H1 (cell line): Measurements from ENCODE around the gene ZC3H7B. TPM values are rescaled to one million over a fixed set of nuclear protein-coding genes. Genes with fewer than 3 reads are reported as not detected.

Experiments
- CTCF ChIA-PET: fragments of 300-600 bp; sonication (Branson Sonifier 250); formaldehyde crosslinking; loops from one replicate; lab custom pipeline; 2021; ENCODE audit not compliant: partially characterized antibody; lab: Charles Lee
- POLR2A ChIA-PET: fragments of 300-600 bp; sonication (Branson Sonifier 250); formaldehyde crosslinking; loops from one replicate; lab custom pipeline; 2021; ENCODE audit warnings: inconsistent platforms; ENCODE audit not compliant: partially characterized antibody; lab: Charles Lee
- DNase-seq, 2 experiments: peaks; one replicate each; pipeline versions ENCODE4 v3.0.0 to v3.0.0-alpha.2; 2010 to 2022; ENCODE audit warnings: low spot score in 2 of 2, low read depth in 1 of 2, mixed read lengths in 1 of 2
- FAIRE-seq: peaks from 2 replicates; lab custom pipeline; 2011; peaks lifted over from hg19 to GRCh38; lab: Jason Lieb, UNC
- H2AFZ ChIP-seq: 2 replicates; pipeline ENCODE4 v1.8.1; 2012; ENCODE audit warnings: low read length, inconsistent platforms
- H2AK5ac ChIP-seq: 2 replicates; pipeline ENCODE4 v1.6.1; 2013; ENCODE audit warnings: low read depth, low read length
- H2BK120ac ChIP-seq: replicated peaks from 2 replicates; pipeline ENCODE3; 2013; ENCODE audit warnings: low read depth, low read length, inconsistent platforms
- H2BK12ac ChIP-seq: 2 replicates; pipeline ENCODE4 v1.6.1; 2013; ENCODE audit warnings: low read depth, low read length
- H2BK15ac ChIP-seq: 2 replicates; pipeline ENCODE4 v1.6.1; 2013; ENCODE audit warnings: low read length
- H2BK20ac ChIP-seq: 2 replicates; pipeline ENCODE4 v1.6.1; 2013; ENCODE audit warnings: low read length
- H2BK5ac ChIP-seq: 2 replicates; pipeline ENCODE4 v1.6.1; 2013; ENCODE audit warnings: low read depth, low read length
- H3K14ac ChIP-seq: 2 replicates; pipeline ENCODE4 v1.6.1; 2013; ENCODE audit warnings: inconsistent platforms; ENCODE audit not compliant: insufficient read length
- H3K18ac ChIP-seq: 2 replicates; pipeline ENCODE4 v1.6.1; 2013; ENCODE audit warnings: low read length; ENCODE audit errors: extremely low read depth
- H3K23ac ChIP-seq: 2 replicates; pipeline ENCODE4 v1.6.1; 2013; ENCODE audit warnings: inconsistent platforms; ENCODE audit not compliant: insufficient read length
- H3K23me2 ChIP-seq: 2 replicates; pipeline ENCODE4 v1.6.1; 2013; ENCODE audit warnings: low read depth, low read length
- H3K27ac ChIP-seq: 2 replicates; pipeline ENCODE4 v1.6.1; 2011; ENCODE audit warnings: low read depth, low read length, inconsistent platforms
- H3K27me3 ChIP-seq, 4 experiments: replicated peaks in 1 of 4; 1 replicate in 1 of 4; 2 replicates in 3 of 4; pipeline versions ENCODE4 v1.6.1 to v1.8.1; 2011 to 2013; ENCODE audit warnings: low read length in 3 of 4, mild to moderate bottlenecking in 3 of 4, inconsistent platforms in 2 of 4, mixed read lengths in 2 of 4, moderate library complexity in 1 of 4; ENCODE audit not compliant: control insufficient read depth in 3 of 4, insufficient read depth in 3 of 4; ENCODE audit errors: extremely low read depth in 1 of 4
- H3K36me3 ChIP-seq, 4 experiments: 2 replicates each; pipeline versions ENCODE4 v1.6.1 to v1.8.1; 2011 to 2013; ENCODE audit warnings: mild to moderate bottlenecking in 4 of 4, low read length in 3 of 4, moderate library complexity in 2 of 4, control low read depth in 1 of 4, inconsistent platforms in 1 of 4; ENCODE audit not compliant: insufficient read depth in 4 of 4, control insufficient read depth in 2 of 4
- H3K4ac ChIP-seq: replicated peaks from 2 replicates; pipeline ENCODE3; 2013; ENCODE audit warnings: low read length, low read depth, mixed read lengths, inconsistent platforms; ENCODE audit not compliant: insufficient read length
- H3K4me1 ChIP-seq, 4 experiments: replicated peaks in 1 of 4; 1 replicate in 1 of 4; 2 replicates in 3 of 4; pipeline versions ENCODE4 v1.6.1 to v1.8.1; 2011 to 2013; ENCODE audit warnings: low read length in 3 of 4, inconsistent platforms in 2 of 4, mixed read lengths in 1 of 4; ENCODE audit not compliant: insufficient read depth in 4 of 4, control insufficient read depth in 3 of 4
- H3K4me2 ChIP-seq, 2 experiments: 2 replicates each; pipeline versions ENCODE4 v1.6.1 to v1.8.1; 2011 to 2013; ENCODE audit warnings: low read depth in 2 of 2, low read length in 2 of 2, control low read depth in 1 of 2, inconsistent platforms in 1 of 2, mild to moderate bottlenecking in 1 of 2; ENCODE audit not compliant: insufficient read depth in 1 of 2
- H3K4me3 ChIP-seq, 4 experiments: fragments of 200-600, 300-600 bp in 1 of 4; sonication (generic), shearing (Covaris generic), sonication (Bioruptor Twin) in 1 of 4; 2 replicates each; pipeline versions ENCODE4 v1.5.1 to v1.8.1; 2011 to 2016; ENCODE audit warnings: low read length in 4 of 4, low read depth in 3 of 4, control low read depth in 2 of 4, inconsistent platforms in 2 of 4, mild to moderate bottlenecking in 2 of 4, mixed read lengths in 1 of 4, moderate library complexity in 1 of 4; ENCODE audit not compliant: insufficient read depth in 2 of 4; ENCODE audit errors: extremely low read depth in 1 of 4
- H3K56ac ChIP-seq: replicated peaks from 2 replicates; pipeline ENCODE3; 2013; ENCODE audit warnings: low read depth, mild to moderate bottlenecking, mixed read lengths, low read length, inconsistent platforms; ENCODE audit not compliant: insufficient read length
- H3K79me1 ChIP-seq: 2 replicates; pipeline ENCODE4 v1.6.1; 2013; ENCODE audit warnings: low read depth, low read length, control low read depth
- H3K79me2 ChIP-seq, 2 experiments: 2 replicates each; pipeline versions ENCODE4 v1.6.1 to v1.8.1; 2012 to 2013; ENCODE audit warnings: low read length in 2 of 2, mild to moderate bottlenecking in 2 of 2, inconsistent platforms in 1 of 2; ENCODE audit not compliant: insufficient read depth in 2 of 2, control insufficient read depth in 1 of 2
- H3K9ac ChIP-seq, 4 experiments: replicated peaks in 1 of 4; 1 replicate in 1 of 4; 2 replicates in 3 of 4; pipeline versions ENCODE4 v1.6.1 to v1.8.1; 2011 to 2013; ENCODE audit warnings: low read depth in 3 of 4, low read length in 3 of 4, control low read depth in 2 of 4, mild to moderate bottlenecking in 2 of 4, moderate library complexity in 2 of 4, inconsistent platforms in 1 of 4; ENCODE audit errors: extremely low read depth in 1 of 4
- H3K9me3 ChIP-seq, 2 experiments: 2 replicates each; pipeline versions ENCODE4 v1.6.1 to v1.8.1; 2012 to 2013; ENCODE audit warnings: mild to moderate bottlenecking in 2 of 2, moderate library complexity in 2 of 2, control low read depth in 1 of 2, inconsistent platforms in 1 of 2, low read depth in 1 of 2, low read length in 1 of 2, mixed read lengths in 1 of 2; ENCODE audit not compliant: insufficient read depth in 2 of 2
- H4K20me1 ChIP-seq, 2 experiments: replicated peaks in 1 of 2; 2 replicates each; pipeline versions ENCODE3 to v1.8.1; 2011 to 2013; ENCODE audit warnings: inconsistent platforms in 2 of 2, low read length in 2 of 2, mild to moderate bottlenecking in 1 of 2; ENCODE audit not compliant: insufficient read depth in 2 of 2, control insufficient read depth in 1 of 2
- H4K5ac ChIP-seq: 2 replicates; pipeline ENCODE4 v1.6.1; 2013; ENCODE audit warnings: low read length, low read depth, mixed read lengths, inconsistent platforms; ENCODE audit not compliant: insufficient read length
- H4K8ac ChIP-seq: 2 replicates; pipeline ENCODE4 v1.8.0; 2013; ENCODE audit warnings: mild to moderate bottlenecking, moderate library complexity, low read length, inconsistent platforms; ENCODE audit not compliant: insufficient read depth; ENCODE audit errors: extremely low read depth
- H4K91ac ChIP-seq: replicated peaks from 2 replicates; pipeline ENCODE3; 2013; ENCODE audit warnings: low read length, mixed read lengths, inconsistent platforms; ENCODE audit not compliant: insufficient read length
- CHD2 ChIP-seq: IDR thresholded peaks from 2 replicates; pipeline ENCODE4 v1.6.1; 2012; ENCODE audit warnings: low read length, improper control_type of control experiment
- GABPA ChIP-seq: IDR thresholded peaks from 2 replicates; pipeline ENCODE4 v1.6.1; 2011; ENCODE audit warnings: mild to moderate bottlenecking, low read length, moderate library complexity, borderline replicate concordance; ENCODE audit not compliant: insufficient read depth
- KDM1A ChIP-seq: fragments of 200-600, 300-600 bp; sonication (generic); IDR thresholded peaks from 2 replicates; pipeline ENCODE4 v1.7.1; 2016; ENCODE audit warnings: mild to moderate bottlenecking, low read length, borderline replicate concordance
- SP2 ChIP-seq: IDR thresholded peaks from 2 replicates; pipeline ENCODE4 v1.6.1; 2012; ENCODE audit warnings: mild to moderate bottlenecking, low read length, inconsistent platforms
- TAF1 ChIP-seq: IDR thresholded peaks from 2 replicates; pipeline ENCODE4 v1.6.1; 2011; ENCODE audit warnings: mild to moderate bottlenecking, low read depth, low read length
- TBP ChIP-seq: IDR thresholded peaks from 2 replicates; pipeline ENCODE4 v1.6.1; 2011; ENCODE audit warnings: low read depth, low read length, improper control_type of control experiment
- TCF12 ChIP-seq: IDR thresholded peaks from 2 replicates; pipeline ENCODE4 v1.6.1; 2011; ENCODE audit warnings: low read depth, mild to moderate bottlenecking, low read length
- ZNF274 ChIP-seq: IDR thresholded peaks from 2 replicates; pipeline ENCODE4 v1.7.0; 2012; ENCODE audit warnings: low read length, borderline replicate concordance; ENCODE audit errors: extremely low read depth
- WGBS, 2 experiments: shearing (Covaris generic) in 1 of 2; methylation state at CpG; one replicate each; pipeline versions ENCODE4 v1.1.6 to v1.1.7; 2013 to 2015; ENCODE audit warnings: low lambda C conversion rate in 2 of 2, mixed read lengths in 2 of 2, inconsistent platforms in 1 of 2, low coverage in 1 of 2, missing lambda C conversion rate in 1 of 2; ENCODE audit not compliant: insufficient replicate concordance in 2 of 2, insufficient coverage in 1 of 2, insufficient read length in 1 of 2; ENCODE audit errors: extremely low coverage in 1 of 2, missing lambda C conversion rate in 1 of 2; 5-methylcytosine and 5-hydroxymethylcytosine counted together
- long read RNA-seq, 2 experiments: library from RNA in 1 of 2; library from capped mRNA in 1 of 2; stranded (forward); transcript quantifications; one replicate each; pipeline ENCODE4 v2.0.0, GENCODE V29; 2021; ENCODE audit warnings: inconsistent platforms in 1 of 2
- polyA minus RNA-seq, 3 experiments: library from RNA; depleted of rRNA, polyadenylated mRNA; stranded (reverse); fragments of >200 nt; gene quantifications; 1 replicate in 2 of 3; 2 replicates in 1 of 3; pipeline ENCODE4 v1.2.3, GENCODE V29; 2011
- polyA plus RNA-seq, 7 experiments: library from polyadenylated mRNA; depleted of rRNA in 3 of 7; stranded (reverse) in 5 of 7; unstranded in 2 of 7; fragments of >200 nt in 5 of 7; fragments of 200-250 nt in 2 of 7; gene quantifications; 1 replicate in 5 of 7; 2 replicates in 1 of 7; 4 replicates in 1 of 7; pipeline versions ENCODE4 v1.2.1 to v1.2.3, GENCODE V29; 2011 to 2013; ENCODE audit warnings: missing spikeins in 2 of 7, mixed read lengths in 2 of 7
- total RNA-seq: library from RNA; stranded (reverse); fragmentation: NEBNext Ultra II Directional; extraction: Animal tissue kit (Norgen Biotek cat#: 25700); gene quantifications from 2 replicates; pipeline ENCODE4 v1.2.1, GENCODE V29; 2021

ZC3H7B gene
- 77.3 and 78.6 TPM in 2 replicates for total RNA-seq
- polyA plus RNA-seq (2011; rRNA removed): 35.5 and 57.5 TPM in 2 replicates
- polyA plus RNA-seq (2011; cell fraction: cytosol; rRNA removed): 42.1 TPM
- polyA plus RNA-seq (2011; cell fraction: nucleus; rRNA removed): 87.3 TPM
- polyA plus RNA-seq (2012, experiment 1 of 2): 41.9 to 56.5 TPM (median 51.0 TPM) in 4 replicates
- 38.4 TPM for polyA plus RNA-seq (2012, experiment 2 of 2)
- polyA plus RNA-seq (2013, experiment 1 of 2): 30.2 TPM
- 29.2 TPM for polyA plus RNA-seq (2013, experiment 2 of 2)
- 29.4 and 36.8 TPM in 2 replicates for polyA minus RNA-seq (2011; rRNA and poly(A)+ RNA removed)
- polyA minus RNA-seq (2011; cell fraction: cytosol; rRNA and poly(A)+ RNA removed): 33.5 TPM
- polyA minus RNA-seq (2011; cell fraction: nucleus; rRNA and poly(A)+ RNA removed): 25.9 TPM
- long read RNA-seq, experiment 1, partial matches to known transcripts: 17 of 78 reads
- long read RNA-seq, experiment 1, other reads (novel, unspliced or antisense): 61 of 78 reads
- long read RNA-seq, experiment 2, partial matches to known transcripts: 3 of 3 reads
- long read RNA-seq, experiment 2, other reads (novel, unspliced or antisense): 0 of 3 reads

DNA sequence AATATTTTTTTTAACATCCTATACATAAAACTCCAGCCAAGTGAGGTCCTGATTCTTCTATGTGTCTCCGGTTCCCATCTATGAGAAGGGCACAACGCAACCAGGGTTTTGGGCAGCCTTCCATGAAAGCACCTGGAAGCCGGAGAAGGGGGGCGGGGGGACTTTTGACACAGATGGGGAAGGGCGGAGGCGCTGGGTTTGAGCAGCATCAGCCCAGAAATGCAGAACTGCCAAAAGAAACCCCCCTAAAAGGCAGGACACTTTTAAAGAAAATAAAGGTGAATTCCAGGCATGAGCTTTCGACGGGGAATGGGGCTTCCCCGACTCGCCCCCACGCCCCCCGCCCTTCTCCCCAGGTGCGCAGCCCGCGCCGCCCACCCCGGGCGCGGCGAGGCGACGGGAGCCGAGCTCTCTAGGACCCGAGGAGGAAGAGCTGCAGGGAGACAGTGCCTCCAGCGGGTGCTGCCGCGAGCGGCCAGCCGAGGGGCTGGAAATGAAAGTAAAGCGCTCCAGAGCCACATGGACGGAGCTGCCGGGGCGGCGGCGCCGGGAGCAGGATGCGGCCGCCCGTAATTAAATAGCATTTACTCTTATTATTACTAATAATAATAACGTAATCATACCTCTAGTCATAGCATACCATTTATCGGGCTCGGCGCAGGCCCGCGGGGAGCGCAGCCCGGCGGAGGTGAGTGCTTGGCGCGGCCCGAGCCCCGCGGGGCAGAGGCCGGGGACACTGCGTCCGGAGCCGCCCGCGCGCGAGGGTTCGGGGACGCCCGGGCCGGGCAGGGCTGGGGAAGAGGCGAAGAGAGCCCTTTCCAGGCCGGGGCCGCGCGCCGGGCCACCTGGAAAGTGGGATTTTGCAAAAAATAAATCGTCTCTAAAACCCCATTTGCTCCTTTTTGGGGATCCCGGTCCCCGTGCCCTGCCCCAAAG lies at the start of gene ZC3H7B:
Gene ZC3H7B (plus strand): TSS at position 441 of the 936 bp plus-strand sequence. CDS start 19,136 bp downstream, outside the sequence.
- Histone ChIP-seq H3K79me1 (peaks cover 7% of the 10 kb centered on the region; the same call in 1 of the 2 replicates), H3K9me3 (no peaks in the 10 kb centered on the region), H3K4me2 (peak within 1 kb of the TSS; percentile 65 to 71), H3K56ac (peak within 1 kb of the TSS; percentile 46), H2BK120ac (no peak within 1 kb of the TSS), H3K18ac (peak within 1 kb of the TSS; percentile 32; the same call in 1 of the 2 replicates), H3K14ac (no peak within 1 kb of the TSS), H2AFZ (no peak within 1 kb of the TSS), H3K23ac (no peak within 1 kb of the TSS), H3K4me3 (peak within 1 kb of the TSS; percentile 84 to 90 (median 86)), H3K9ac (peak within 1 kb of the TSS; percentile 37 to 78 (median 64); a peak in 6 of 7 replicates), H3K23me2 (peaks cover 4% of the 10 kb centered on the region), H3K4me1 (peaks cover 0 to 8% (median 6%) of the 10 kb centered on the region in 4 experiments; a peak in 4 of 7 replicates), H2BK20ac (no peak within 1 kb of the TSS), H4K5ac (peak within 1 kb of the TSS; percentile 67), H4K8ac (peak within 1 kb of the TSS; percentile 63), H2BK12ac (peak within 1 kb of the TSS; percentile 35; the same call in 1 of the 2 replicates), H4K20me1 (peaks cover 0 to 3% of the 10 kb centered on the region in 2 experiments), H3K27ac (0 out of 2 replicates have a peak within 1 kb of the TSS, but pooled peaks have one; percentile 11), H3K4ac (no peak within 1 kb of the TSS), H4K91ac (no peak within 1 kb of the TSS), H3K27me3 (no peaks in the 10 kb centered on the region), H3K36me3 (no peaks in the 10 kb centered on the region), H2BK15ac (no peak within 1 kb of the TSS), H2AK5ac (no peak within 1 kb of the TSS), H3K79me2 (peaks cover 8 to 42% of the 10 kb centered on the region in 2 experiments; a peak in 3 of 4 replicates), H2BK5ac (no peak within 1 kb of the TSS)
- WGBS, 2 experiments: 3% methylated on average over 60 of the region's 74 CpGs; no CpG with 5 or more reads in 1 of the 2 experiments
- POLR2A ChIA-PET: interaction anchor here (0.7 to 3.6 kb wide), 11 partner anchors 9 to 125 kb away, joined by 3 to 19 read pairs (median 4); partner anchors contain the start of gene RANGAP1
- peak in 1 of 2 experiments; percentile 82 for DNase-seq
- CTCF ChIA-PET: interaction anchor here (0.9 to 1.5 kb wide), 4 partner anchors 19 to 35 kb away, joined by 3 to 4 read pairs (median 3); no protein-coding TSS in a partner anchor
- no peak for FAIRE-seq
- 0 out of 2 replicates have a peak, but pooled peaks have one; percentile 36 for TF ChIP-seq TCF12
- TF ChIP-seq SP2: no peak
- no peak for TF ChIP-seq ZNF274
- no peak; the same call in 1 of the 2 replicates for TF ChIP-seq GABPA
- TF ChIP-seq KDM1A: no peak
- no peak for TF ChIP-seq CHD2
- peak; percentile 75 for TF ChIP-seq TBP
- TF ChIP-seq TAF1: peak; percentile 93
